ENCODE results near the gene CADM3. TPM values are rescaled to one million over a fixed set of nuclear protein-coding genes. Genes with fewer than 3 reads are reported as not detected.

The CADM3 gene
- total RNA-seq, 1 donor from 2014 or later: 0.76 TPM

GRCh38 chr1:159204161-159205141 lies 33.0 kb downstream of the CADM3 start, which contains the start of gene ACKR1:
Gene ACKR1 (plus strand): TSS chr1:159204875. CDS start chr1:159204960, 85 bp downstream.
- no peak for DNase-seq (ENCODE audit: extremely low read depth, low read depth, low spot score)

- no peak for DNase-seq (ENCODE audit: extremely low read depth, low read depth, low spot score)
Measured at GRCh38 chr1:159205225-159205624, 33.8 kb downstream of the CADM3 start.

GRCh38 chr1:159206110-159206509 lies 34.7 kb downstream of the CADM3 start:
- DNase-seq (ENCODE audit: extremely low read depth, low read depth, low spot score): no peak

GRCh38 chr1:159207080-159207479 lies 35.7 kb downstream of the CADM3 start:
- DNase-seq (ENCODE audit: extremely low read depth, low read depth, low spot score): no peak

- DNase-seq (ENCODE audit: extremely low read depth, low read depth, low spot score): no peak
Measured at GRCh38 chr1:159207774-159208173, 36.4 kb downstream of the CADM3 start.

- DNase-seq (ENCODE audit: extremely low read depth, low read depth, low spot score): no peak
Measured at GRCh38 chr1:159208175-159208825, 36.9 kb downstream of the CADM3 start.

GRCh38 chr1:159209061-159209460 lies 37.6 kb downstream of the CADM3 start:
- no peak for DNase-seq (ENCODE audit: extremely low read depth, low read depth, low spot score)

- no peak for DNase-seq (ENCODE audit: extremely low read depth, low read depth, low spot score)
Measured at GRCh38 chr1:159211331-159212136, 40.1 kb downstream of the CADM3 start.

GRCh38 chr1:159212596-159212995 lies 41.2 kb downstream of the CADM3 start:
- no peak for DNase-seq (ENCODE audit: extremely low read depth, low read depth, low spot score)

GRCh38 chr1:159214149-159214760 lies 42.8 kb downstream of the CADM3 start:
- no peak for DNase-seq (ENCODE audit: extremely low read depth, low read depth, low spot score)

GRCh38 chr1:159218649-159219636 lies 47.5 kb downstream of the CADM3 start:
- DNase-seq (ENCODE audit: extremely low read depth, low read depth, low spot score): no peak

GRCh38 chr1:159222075-159222865 lies 50.9 kb downstream of the CADM3 start:
- DNase-seq (ENCODE audit: extremely low read depth, low read depth, low spot score): no peak

- no peak for DNase-seq (ENCODE audit: extremely low read depth, low read depth, low spot score)
Measured at GRCh38 chr1:159223004-159223403, 51.6 kb downstream of the CADM3 start.

- no peak for DNase-seq (ENCODE audit: extremely low read depth, low read depth, low spot score)
Measured at GRCh38 chr1:159228554-159228953, 57.1 kb downstream of the CADM3 start.

- DNase-seq (ENCODE audit: extremely low read depth, low read depth, low spot score): no peak
Measured at GRCh38 chr1:159229260-159229885, 58.0 kb downstream of the CADM3 start.

- no peak for DNase-seq (ENCODE audit: extremely low read depth, low read depth, low spot score)
Measured at GRCh38 chr1:159229896-159230295, 58.5 kb downstream of the CADM3 start.

GRCh38 chr1:159239551-159240220 lies 68.3 kb downstream of the CADM3 start:
- no peak for DNase-seq (ENCODE audit: extremely low read depth, low read depth, low spot score)

- DNase-seq (ENCODE audit: extremely low read depth, low read depth, low spot score): no peak
Measured at GRCh38 chr1:159247266-159247665, 75.9 kb downstream of the CADM3 start.

Measured in glomerular endothelial cell (primary cell).